NCI-H460 (cell line): ENCODE results near the gene VPS45. TPM values are rescaled to one million over a fixed set of nuclear protein-coding genes. Genes with fewer than 3 reads are reported as not detected.
A peak's percentile ranks its signal among the peaks of the same experiment; 100 is the strongest.

Experiments used
- DNase-seq: peaks from one replicate; pipeline ENCODE4 v3.0.0-alpha.2; 2016; ENCODE audit warnings: low read depth; ENCODE audit errors: extremely low read depth
- total RNA-seq: library from RNA; depleted of rRNA; stranded (reverse); fragments of >200 nt; shearing (Covaris generic); gene quantifications from 2 replicates; pipeline ENCODE4 v1.2.3, GENCODE V29; 2014

Gene VPS45
- total RNA-seq, 1 experiment from 2014 or later: 46.9 TPM

DNA sequence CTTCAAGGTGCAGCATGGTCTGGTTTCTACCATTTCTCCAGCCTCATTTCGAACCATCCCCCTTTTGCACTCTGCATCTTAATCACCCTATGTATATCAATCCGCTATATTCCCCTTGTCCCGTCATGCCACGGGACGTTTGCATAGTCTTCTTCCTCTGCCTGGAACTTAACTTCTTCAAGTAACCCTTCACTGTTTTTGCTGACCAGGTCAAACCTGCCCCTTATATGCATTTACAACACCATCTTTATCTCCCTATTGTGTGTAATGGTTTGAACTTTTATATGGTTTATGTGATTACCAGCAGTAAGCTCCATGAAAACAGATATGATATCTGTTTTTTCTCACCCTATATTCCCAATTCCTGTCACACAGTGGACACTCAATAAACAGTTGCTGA is 2.3 kb downstream of the VPS45 start:
- no peak for DNase-seq

DNA sequence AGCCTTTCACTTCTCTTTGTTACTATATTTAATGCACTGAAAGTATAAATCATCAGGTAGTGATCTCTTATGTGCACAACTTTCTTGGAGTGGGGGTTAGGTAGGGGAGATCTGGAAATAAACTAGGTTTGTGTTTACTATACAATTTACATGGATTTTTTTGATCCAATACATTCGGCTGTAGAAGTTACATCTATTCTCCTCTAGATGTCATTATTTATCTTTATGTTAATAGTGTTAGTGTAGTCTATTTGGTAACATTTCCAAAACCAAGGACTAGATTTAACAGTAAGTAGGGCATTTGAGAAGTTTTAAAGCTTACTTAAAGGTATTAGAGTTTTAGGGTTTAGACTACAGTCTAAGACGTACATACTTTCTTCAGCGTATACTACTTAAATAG is 5.4 kb downstream of the VPS45 start:
- DNase-seq: peak; percentile 37

DNA sequence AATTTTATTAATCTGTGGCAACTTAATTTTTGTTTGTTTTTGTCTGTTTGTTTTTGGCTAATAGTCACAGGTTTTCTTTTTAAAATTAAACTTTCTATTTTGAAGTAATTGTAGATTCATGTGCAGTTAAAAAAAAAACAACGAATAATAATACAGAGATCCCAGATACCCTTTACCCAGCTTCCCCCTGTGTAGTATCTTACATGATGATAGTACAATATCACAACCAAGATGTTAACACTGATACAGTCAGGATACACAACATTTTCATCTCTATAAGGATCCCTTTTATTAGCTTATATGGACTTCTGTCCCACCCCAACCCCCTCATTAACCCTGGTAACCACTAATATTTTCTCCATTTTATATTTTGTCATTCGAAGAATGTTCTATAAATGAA is 5.9 kb downstream of the VPS45 start:
- DNase-seq: no peak

DNA sequence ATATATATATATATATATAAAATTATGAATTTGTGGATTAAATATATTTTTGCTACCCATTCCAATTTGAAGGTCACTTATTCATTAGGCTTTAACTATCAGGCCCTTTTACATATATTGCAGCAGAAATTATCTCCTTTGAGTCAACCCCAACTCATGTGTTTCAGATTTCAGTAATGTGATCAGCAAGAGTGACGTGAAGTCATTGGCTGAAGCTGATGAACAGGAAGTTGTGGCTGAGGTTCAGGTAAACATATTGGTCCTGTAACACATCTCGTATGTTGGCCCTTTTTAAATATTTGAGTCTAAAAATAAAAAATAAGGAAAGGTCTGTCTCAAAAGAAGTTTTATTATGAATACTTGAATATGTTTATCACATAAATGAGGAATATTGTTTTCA is 8.5 kb downstream of the VPS45 start:
- no peak for DNase-seq

DNA sequence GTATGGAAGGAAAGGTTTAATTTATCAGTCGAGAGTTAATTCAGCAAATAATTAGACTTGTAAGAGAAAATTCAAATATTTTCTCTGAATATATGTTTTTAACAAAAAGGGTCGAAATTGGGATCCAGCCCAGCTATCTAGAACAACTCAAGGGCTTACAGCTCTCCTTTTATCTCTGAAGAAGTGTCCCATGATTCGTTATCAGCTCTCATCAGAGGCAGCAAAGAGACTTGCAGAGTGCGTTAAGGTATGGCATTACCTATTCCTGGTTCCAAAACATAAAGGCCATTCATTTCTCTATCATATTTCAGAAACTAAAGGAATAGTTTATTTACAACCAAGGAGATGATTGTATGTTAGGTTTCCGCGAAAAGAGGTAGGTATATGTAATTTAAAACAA is 9.4 kb downstream of the VPS45 start:
- no peak for DNase-seq

DNA sequence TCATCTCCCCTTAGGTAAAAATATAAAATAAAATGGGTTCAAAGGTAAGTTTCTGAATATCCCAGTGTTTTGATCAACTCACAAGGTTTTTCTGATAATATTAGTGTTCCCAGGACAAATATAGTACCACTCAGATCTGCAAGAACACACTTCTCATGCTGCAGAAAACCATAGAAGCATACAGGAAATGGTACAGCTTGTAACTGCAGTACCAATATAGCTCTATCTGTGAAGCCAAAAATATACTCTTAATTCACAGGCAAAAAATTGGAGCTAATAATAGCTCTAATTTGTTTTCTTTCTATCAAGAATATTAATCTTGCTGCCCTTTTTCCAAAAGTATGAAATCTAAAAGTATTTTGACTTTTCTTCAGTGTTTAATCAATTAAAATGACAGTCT is 13.2 kb downstream of the VPS45 start:
- no peak for DNase-seq

DNA sequence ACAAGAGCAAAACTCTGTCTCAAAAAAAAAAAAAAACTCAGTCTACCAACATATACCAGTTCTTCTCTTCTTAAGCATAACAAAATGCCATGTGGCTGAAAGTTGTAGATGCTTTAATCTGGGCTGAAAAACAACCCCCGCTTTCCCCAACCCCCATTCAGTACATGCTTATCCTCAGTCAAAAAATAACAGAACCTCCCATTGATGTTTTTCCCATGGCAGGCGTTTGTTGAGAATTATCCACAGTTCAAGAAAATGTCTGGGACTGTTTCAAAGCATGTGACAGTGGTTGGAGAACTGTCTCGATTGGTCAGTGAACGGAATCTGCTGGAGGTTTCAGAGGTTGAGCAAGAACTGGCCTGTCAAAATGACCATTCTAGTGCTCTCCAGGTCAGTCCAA is 14.9 kb downstream of the VPS45 start:
- DNase-seq: no peak

DNA sequence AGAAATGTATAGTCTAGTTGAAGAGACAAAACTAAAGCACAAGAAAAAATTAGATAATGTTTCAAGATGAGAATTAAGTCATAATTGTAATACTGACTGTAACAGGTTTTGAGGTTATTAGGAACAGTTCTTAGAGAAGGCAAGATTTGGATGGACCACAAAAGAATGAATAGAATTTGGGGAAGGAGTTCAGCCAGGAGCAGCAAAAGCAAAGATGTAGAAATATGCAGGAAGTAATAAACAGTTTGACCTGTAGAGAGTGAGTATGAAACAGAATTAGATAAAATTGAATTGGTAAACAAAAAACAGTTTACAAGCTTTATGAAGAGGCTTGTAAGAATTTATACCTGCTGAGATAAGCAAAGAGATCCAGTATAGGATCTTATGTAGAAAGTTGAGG is 16.3 kb downstream of the VPS45 start:
- no peak for DNase-seq

DNA sequence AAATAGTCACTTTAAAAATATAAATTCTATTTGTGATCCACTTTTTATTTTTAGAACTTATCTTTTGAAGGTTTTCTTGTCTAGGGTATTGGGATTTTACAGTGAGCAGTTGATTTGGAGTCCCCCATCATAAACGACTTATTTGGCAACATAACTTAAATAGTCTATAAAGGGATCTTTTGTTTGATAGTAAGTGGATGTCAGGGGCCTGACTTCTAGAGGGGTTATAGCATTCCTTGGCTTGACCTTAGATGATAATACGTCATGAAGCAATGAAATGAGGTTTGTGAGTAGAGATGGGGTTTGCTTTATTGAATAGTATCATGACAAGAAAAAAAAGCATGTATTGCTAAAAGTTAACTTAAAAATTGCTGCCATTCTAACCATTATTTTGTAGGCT is 17.8 kb downstream of the VPS45 start:
- DNase-seq: no peak

DNA sequence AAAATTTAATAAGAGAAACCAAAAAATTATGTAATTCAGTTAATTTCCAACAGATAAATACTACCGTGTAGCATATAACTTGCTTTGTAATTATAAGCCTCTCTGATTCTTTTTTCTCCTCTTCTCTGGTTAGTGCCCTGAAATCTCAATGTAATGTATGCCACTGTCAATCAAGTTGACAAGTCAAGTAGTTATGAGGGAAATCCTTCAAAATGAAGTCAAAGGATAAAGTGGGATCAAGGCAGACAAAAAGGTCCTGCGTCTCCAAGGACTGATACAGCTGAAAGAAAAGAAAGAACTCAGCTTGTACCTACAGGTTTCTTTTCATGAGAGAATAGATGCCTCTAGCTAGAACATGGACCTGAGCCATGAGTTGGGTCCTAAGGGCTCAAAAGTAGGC is 19.8 kb downstream of the VPS45 start:
- no peak for DNase-seq

DNA sequence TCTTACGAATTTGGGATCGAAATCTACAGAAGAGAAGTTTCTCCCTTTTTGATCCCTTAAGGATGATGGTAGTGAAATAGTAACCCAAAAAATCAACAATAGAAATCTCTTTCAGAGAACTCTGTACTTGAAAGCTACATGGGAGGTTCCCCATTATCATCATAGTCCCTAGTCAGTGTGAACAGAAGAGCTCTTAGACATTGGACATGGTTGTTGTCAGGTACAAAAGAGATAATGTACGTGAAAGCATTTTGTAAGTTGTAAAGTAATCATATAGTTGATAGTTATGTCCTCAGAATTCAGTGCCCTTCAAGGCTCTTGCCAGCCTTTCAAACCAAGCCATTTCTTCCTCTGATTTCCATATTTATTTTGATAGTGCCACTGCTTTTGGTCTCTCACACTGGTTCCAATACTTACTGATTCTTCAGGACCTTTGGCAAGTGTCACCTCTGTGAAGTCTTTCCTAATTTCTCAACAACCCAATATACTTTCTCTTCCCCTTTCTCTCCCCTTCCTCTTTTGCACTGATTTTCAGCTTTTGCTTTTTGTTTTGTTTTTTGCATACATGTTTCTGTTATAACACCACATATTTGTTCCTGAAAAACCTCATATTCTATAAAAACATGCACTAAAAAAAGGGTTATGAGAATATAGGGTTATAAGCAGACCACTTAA is 22.4 kb downstream of the VPS45 start:
- DNase-seq: no peak

DNA sequence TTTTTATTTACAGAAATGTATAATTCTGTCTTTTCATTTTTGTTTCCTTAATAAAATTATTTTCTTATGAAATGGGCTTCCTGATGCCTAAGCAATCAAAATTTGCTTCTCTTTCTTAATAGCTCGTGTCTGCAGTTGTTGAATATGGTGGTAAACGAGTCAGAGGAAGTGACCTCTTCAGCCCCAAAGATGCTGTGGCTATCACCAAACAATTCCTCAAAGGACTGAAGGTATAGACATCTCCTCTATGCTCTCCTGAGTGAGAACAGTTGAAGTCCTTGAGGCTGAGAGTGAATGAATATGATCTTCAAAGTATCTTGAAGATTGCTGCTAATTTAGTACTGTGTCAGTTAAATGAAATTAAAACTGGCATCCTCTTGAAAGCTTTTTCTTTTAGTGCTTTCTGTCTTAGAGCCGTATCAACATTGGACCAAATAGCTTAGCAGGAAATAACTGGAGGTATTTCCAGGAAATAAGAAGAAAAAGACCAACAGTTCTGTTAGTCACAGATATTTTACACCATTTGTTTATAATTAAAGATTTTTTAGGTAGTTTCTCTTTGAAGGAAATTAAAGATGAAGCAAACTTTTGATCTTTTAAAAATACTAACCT is 24.7 kb downstream of the VPS45 start:
- DNase-seq: no peak

DNA sequence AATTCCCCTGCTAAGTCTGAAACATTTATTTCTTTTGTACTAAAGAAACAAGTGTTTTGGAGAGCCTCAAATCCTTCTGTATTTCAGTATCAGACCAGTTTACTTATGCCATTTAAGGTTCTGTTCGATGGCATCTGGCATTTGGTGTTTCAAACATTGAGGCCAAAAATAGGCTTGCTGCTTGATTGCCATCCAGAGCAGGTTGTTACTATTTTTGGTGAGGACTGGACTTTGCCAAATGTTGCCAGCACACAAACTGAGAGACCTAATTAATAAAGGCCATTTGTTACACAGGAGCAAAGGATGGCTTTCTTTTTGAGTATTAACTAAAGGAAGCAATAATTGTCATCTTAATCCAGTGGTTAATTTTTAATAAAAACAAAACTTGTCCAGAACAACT is 26.2 kb downstream of the VPS45 start:
- DNase-seq: no peak

DNA sequence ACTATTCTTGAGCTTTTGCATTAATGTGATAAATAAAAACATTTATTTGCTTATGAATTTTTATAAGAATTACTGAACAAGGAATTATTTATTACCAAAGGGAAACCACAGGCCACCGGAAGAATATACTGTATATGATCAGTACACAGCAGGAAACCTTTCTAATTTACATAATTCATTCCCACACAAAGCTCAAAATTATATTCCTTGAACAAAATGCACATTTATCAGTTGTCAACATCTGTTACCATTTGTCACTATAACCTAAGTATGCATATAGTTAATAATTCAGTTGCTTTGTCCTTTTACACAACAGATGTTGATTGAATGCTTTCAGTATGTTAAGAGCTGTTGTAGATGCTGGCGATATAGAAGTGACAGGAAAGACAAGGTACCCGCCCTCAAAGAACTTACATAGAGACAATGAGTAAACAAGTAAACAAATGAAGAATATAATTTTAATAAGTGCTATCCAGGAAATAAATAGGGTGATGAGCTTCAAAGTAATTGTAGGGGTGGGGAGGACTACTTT is 27.2 kb downstream of the VPS45 start:
- DNase-seq: no peak

DNA sequence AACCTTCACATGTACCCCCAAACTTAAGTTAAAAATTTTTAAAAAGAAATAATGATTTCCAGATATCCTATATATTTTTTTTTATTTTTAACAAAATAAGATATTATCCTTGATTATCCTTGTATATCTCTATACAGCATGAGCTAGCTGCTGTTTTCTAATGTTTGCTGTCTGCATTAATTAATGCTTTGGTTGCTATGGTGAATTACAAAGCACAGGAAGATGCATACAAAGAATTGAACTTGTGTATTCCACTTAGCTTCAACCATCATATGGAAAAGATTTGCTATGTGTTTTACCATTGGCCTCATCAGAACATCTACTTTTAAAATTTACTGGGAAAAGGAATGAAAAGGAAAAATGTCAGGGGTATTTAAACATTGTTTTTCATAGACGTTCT is 35.4 kb downstream of the VPS45 start:
- DNase-seq: no peak

DNA sequence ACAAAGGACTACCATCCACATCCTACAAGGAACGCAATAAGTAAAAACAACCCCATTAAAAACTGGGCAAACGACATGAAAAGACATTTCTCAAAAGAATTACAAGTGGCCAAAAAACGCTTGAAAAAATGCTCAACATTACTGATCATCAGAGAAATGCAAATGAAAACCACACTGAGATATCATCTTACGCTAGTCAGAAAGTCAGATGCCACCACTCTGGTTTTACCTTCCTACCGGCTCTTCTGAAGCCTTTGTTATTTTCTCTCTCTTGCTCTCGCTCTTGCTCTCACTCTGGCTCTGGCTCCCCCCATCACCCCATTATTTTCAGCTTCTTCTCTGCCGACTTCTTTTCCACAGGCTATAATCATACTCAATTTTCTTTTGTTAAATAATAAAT is 38.8 kb downstream of the VPS45 start:
- DNase-seq: no peak

DNA sequence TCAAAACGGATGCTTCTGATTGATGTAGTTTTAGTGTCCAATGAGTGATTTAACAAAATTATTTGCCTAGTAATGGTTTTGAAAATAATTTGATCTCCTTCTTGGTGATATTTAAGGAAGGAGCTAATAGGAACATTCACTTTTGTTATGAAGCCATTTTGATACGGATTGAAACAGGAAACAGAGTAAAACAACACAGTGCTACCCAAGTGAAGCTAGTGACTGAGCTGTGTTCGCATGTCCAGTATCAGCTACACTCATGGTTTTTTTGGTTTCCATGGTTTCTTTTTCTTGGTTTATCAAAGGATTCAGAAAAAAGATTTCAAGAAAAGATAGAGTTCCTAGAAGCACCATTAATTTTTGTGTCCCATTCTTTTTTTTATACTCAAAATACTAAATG is 42.0 kb downstream of the VPS45 start:
- DNase-seq: no peak

DNA sequence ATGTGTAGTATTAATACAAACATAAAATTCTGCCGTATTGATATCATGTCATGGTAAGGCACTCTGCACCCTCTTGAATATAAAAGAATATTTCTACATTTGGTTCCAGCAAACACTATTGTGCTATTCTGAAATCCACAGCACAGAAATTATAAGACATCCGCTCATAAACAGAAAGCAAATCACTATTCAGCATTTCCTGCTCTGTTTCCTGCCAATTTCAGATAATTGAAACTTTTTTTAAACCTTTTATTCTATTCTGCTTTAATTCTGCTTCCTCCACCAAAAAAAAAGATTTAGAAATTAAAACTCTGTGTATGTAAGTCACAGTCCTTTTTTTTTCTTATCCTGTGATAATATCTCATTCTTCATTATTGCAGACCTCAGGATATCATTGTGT is 42.5 kb downstream of the VPS45 start:
- no peak for DNase-seq

DNA sequence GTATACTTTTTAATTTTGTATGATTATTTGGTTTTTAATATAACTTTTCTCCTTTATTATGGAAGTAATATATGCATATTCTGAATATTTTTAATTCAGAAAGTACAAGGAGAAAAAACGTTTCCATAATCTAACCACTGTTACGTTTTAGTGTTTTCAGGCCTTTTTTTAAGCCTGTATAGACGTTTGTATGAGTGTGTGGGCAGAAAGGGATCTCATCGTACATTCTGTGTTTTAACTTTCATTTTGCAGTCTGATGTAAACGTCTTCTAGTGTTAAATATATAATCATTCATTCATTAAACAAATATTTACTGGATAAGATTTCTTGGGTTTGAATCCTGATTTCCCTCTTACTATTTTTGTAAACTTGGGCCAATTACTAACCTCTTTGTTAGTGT is 44.1 kb downstream of the VPS45 start:
- no peak for DNase-seq

DNA sequence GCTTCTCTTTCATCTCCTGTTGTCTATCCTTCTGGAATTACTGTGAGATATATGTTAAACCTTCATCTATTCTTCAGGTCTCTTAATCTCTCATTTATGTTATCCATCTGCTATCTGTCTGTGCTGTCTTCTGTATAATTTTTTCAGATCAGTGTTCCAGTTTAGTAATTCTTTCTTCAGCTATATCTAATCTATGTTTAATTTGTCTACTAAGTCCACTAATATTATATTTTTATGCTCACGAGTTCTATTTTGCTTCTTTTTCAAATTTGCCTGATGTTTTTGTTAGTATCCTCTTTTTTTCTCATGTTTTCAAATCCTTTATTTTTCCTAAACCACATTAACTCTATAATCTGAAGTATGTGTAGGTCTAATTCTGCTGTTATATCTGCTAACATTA is 47.5 kb downstream of the VPS45 start:
- DNase-seq: no peak

DNA sequence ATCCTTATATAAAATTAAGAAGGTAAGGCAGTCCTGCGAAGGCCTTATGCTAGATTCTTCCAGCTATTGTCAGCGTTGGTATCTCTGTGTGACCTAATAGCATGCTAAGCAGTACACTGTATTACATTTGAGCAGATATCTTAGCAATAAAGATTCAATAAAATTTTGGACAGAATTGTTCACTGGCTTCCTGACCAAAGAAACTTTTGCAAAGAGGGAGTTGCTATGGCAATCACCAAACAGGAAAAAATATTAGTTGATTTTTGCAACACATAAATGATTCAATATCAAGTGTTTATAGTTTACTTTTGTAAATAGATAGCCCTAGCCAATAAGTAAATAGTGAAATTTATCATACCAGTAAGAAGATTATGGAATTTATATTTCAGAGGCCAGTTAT is 51.1 kb downstream of the VPS45 start:
- DNase-seq: no peak

DNA sequence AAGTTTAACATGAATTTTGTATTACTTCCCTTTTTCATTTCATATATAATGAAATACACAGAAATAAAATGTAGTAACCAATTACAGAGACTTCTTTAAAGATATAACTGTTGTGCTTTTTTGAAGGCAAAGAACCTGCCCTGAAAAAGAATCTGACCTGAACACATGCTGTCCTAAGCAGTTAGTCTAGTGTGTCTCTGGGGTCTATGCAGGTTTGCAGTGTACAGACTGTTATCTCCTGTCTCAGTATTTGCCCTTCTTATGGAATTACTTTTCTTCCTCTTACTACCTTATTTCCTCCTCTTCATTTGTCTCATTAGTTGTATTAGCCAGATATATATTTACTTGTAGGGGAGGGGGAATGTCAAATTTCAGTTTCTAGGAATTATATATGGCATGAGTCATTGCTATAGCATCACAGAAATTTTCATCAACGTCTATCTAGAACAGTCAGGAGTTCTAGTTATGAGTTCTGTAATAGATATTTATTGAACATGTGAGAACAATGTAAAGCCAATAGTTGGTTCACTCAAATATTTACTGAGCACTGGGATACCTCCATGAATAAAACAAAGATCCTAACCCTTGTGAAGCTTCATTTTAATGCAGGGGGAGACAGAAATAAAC is 53.8 kb downstream of the VPS45 start:
- no peak for DNase-seq
